GM12891 (cell line): ENCODE measurements around the gene RCAN3.
"Not testable (repeated sequence)": the region's sequence is repeated elsewhere in the genome, so short reads cannot be mapped to it uniquely, and the experiment has no call there.

Experiments
- POLR2A ChIP-seq: IDR thresholded peaks from 2 replicates; pipeline ENCODE4 v1.6.1; 2011; ENCODE audit warnings: low read depth, low read length, control low read depth
- POLR2AphosphoS5 ChIP-seq: IDR thresholded peaks from 2 replicates; pipeline ENCODE4 v1.6.1; 2011; ENCODE audit warnings: low read depth, low read length, control low read depth
- TAF1 ChIP-seq: IDR thresholded peaks from 2 replicates; pipeline ENCODE4 v1.6.1; 2011; ENCODE audit warnings: low read depth, low read length, control low read depth

GRCh38 chr1:24549210-24549609 is 46.6 kb downstream of the RCAN3 start:
- TF ChIP-seq POLR2AphosphoS5, POLR2A, TAF1: not testable (repeated sequence)
